GM23338 (cell line): ENCODE data around the gene DSG4.

Experiments used
- CREB1 ChIP-seq: fragments of 250-450 bp; sonication (Bioruptor Pico); IDR thresholded peaks from 2 replicates; pipeline ENCODE4 v1.5.0; 2020; ENCODE audit warnings: low read depth, mild to moderate bottlenecking, moderate library complexity
- EZH2 ChIP-seq: fragments of 200-600 bp; sonication (generic); IDR thresholded peaks from one replicate; pipeline ENCODE4 v1.8.0; 2017; ENCODE audit warnings: antibody characterized with exemption, mild to moderate bottlenecking, low read depth; ENCODE audit not compliant: unreplicated experiment
- JUNB ChIP-seq: IDR thresholded peaks from one replicate; pipeline ENCODE4 v1.6.1; 2016; ENCODE audit warnings: antibody characterized with exemption; ENCODE audit not compliant: unreplicated experiment
- POLR2AphosphoS5 ChIP-seq: IDR thresholded peaks from 2 replicates; pipeline ENCODE4 v1.6.1; 2016; ENCODE audit warnings: antibody characterized with exemption, low read depth
- STAT1 ChIP-seq: IDR thresholded peaks from one replicate; pipeline ENCODE4 v1.6.1; 2016; ENCODE audit warnings: antibody characterized with exemption; ENCODE audit not compliant: unreplicated experiment
- TF ChIP-seq, protein P1 (sequence below): IDR thresholded peaks from one replicate; pipeline ENCODE4 v1.6.1; 2018; ENCODE audit warnings: antibody characterized with exemption; ENCODE audit not compliant: unreplicated experiment
- TF ChIP-seq, protein P2 (sequence below), 2 experiments: fragments of 200-600 bp in 1 of 2; sonication (generic) in 1 of 2; conservative IDR thresholded peaks; 2 replicates each; pipeline versions ENCODE4 v1.5.1 to v1.6.1; 2016 to 2017; ENCODE audit warnings: antibody characterized with exemption in 2 of 2, low read depth in 2 of 2, mild to moderate bottlenecking in 2 of 2, moderate library complexity in 1 of 2

GRCh38 chr18:31420032-31420431, 43.5 kb downstream of the DSG4 start:
- TF ChIP-seq, protein P1, sequence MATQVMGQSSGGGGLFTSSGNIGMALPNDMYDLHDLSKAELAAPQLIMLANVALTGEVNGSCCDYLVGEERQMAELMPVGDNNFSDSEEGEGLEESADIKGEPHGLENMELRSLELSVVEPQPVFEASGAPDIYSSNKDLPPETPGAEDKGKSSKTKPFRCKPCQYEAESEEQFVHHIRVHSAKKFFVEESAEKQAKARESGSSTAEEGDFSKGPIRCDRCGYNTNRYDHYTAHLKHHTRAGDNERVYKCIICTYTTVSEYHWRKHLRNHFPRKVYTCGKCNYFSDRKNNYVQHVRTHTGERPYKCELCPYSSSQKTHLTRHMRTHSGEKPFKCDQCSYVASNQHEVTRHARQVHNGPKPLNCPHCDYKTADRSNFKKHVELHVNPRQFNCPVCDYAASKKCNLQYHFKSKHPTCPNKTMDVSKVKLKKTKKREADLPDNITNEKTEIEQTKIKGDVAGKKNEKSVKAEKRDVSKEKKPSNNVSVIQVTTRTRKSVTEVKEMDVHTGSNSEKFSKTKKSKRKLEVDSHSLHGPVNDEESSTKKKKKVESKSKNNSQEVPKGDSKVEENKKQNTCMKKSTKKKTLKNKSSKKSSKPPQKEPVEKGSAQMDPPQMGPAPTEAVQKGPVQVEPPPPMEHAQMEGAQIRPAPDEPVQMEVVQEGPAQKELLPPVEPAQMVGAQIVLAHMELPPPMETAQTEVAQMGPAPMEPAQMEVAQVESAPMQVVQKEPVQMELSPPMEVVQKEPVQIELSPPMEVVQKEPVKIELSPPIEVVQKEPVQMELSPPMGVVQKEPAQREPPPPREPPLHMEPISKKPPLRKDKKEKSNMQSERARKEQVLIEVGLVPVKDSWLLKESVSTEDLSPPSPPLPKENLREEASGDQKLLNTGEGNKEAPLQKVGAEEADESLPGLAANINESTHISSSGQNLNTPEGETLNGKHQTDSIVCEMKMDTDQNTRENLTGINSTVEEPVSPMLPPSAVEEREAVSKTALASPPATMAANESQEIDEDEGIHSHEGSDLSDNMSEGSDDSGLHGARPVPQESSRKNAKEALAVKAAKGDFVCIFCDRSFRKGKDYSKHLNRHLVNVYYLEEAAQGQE: no peak
- TF ChIP-seq EZH2 (no peak), POLR2AphosphoS5 (no peak), CREB1 (CRISPR knock-in tag) (no peak), JUNB (no peak), STAT1 (no peak)
- TF ChIP-seq, protein P2, sequence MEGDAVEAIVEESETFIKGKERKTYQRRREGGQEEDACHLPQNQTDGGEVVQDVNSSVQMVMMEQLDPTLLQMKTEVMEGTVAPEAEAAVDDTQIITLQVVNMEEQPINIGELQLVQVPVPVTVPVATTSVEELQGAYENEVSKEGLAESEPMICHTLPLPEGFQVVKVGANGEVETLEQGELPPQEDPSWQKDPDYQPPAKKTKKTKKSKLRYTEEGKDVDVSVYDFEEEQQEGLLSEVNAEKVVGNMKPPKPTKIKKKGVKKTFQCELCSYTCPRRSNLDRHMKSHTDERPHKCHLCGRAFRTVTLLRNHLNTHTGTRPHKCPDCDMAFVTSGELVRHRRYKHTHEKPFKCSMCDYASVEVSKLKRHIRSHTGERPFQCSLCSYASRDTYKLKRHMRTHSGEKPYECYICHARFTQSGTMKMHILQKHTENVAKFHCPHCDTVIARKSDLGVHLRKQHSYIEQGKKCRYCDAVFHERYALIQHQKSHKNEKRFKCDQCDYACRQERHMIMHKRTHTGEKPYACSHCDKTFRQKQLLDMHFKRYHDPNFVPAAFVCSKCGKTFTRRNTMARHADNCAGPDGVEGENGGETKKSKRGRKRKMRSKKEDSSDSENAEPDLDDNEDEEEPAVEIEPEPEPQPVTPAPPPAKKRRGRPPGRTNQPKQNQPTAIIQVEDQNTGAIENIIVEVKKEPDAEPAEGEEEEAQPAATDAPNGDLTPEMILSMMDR (conservative IDR thresholded peaks at IDR 0.05; ENCODE audit: low read depth in 2 of 2): no peak
